ENCODE measurements around the gene BPGM. TPM values are rescaled to one million over a fixed set of nuclear protein-coding genes. Genes with fewer than 3 reads are reported as not detected.

The BPGM gene
- total RNA-seq, 4 donors from 2014 or later, result 11.1 to 14.0 (median 12.4) TPM

GRCh38 chr7:134723892-134724291, 77.2 kb downstream of the BPGM start:
- TF ChIP-seq CTCF (IDR thresholded peaks at IDR 0.05; ENCODE audit: low read depth), result no peak

- no peak for TF ChIP-seq CTCF (IDR thresholded peaks at IDR 0.05; ENCODE audit: low read depth)
Observed at GRCh38 chr7:134724606-134725005, 78.0 kb downstream of the BPGM start.

- no peak for TF ChIP-seq CTCF (IDR thresholded peaks at IDR 0.05; ENCODE audit: low read depth)
Observed at GRCh38 chr7:134726581-134726980, 79.9 kb downstream of the BPGM start.

- no peak for TF ChIP-seq CTCF (IDR thresholded peaks at IDR 0.05; ENCODE audit: low read depth)
Observed at GRCh38 chr7:134727711-134728110, 81.1 kb downstream of the BPGM start.

Other genes with a start within 250 kb of the BPGM start
- gene AKR1B1, start 187.8 kb upstream of the BPGM start, total RNA-seq, result 100 to 1,000 TPM in 3 of 4 donors, 10 to 100 TPM in 1; 90.4 to 147 (median 123) TPM
- gene AKR1B10, start 119.3 kb upstream of the BPGM start, total RNA-seq, result 1 to 10 TPM in 1 of 4 donors, under 1 TPM in 1, not detected in 2; 0.88 to 2.1 TPM
- 1 to 10 TPM in 1 of 4 donors, not detected in 3; 2.0 TPM for gene AKR1B15, start 97.7 kb upstream of the BPGM start, total RNA-seq
- gene CALD1, start 132.8 kb downstream of the BPGM start, total RNA-seq, result 100 to 1,000 TPM; 142 to 278 (median 240) TPM

Measured in subcutaneous adipose tissue (tissue), 4 donors.